Measurements from ENCODE around the gene THOP1. TPM values are rescaled to one million over a fixed set of nuclear protein-coding genes. Genes with fewer than 3 reads are reported as not detected.

Gene THOP1
- total RNA-seq, 4 donors from 2014 or later, result 5.9 to 51.8 (median 25.2) TPM

DNA sequence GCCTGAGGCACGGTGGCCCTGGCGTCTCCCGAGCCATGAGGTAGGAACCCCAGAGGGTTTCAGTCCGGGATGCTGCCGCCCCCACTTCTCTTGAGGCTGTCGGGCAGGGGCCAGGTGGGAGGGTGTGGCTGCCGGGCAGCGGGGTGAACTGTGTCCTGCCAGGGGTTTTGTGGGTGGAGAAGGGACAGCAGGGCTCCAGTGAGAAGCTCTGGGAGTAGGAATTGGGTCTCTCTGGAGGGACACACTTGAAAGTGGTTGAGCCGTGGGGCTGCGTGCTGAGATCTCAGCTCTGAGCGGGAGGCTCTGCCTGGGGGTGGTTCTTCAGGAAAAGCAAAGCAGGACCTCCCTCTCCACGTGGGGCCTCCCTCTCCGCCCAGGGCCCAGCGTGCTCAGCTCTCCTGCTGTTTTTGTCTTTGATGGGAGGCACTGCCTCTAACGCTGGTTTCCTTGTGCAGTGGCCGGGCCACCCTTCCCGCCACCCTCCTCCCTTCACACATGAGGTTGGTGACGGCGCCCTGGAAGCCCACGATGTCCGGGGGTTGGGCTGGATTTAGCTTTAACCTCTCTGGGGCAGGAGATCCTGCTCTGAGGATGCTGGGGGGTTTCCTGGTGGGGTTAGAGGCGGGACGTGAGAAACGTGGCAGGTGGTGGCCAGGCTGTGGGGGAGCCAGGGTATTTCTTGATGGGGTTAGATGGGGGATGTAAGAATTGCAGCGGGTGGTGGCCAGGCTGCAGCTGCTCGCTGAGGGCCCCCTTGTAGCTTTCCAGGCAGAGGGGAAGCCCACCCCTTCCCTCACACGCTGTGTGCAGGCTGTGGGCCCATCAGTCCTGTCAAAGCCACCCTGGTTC, 19.1 kb downstream of the THOP1 start:
- Histone ChIP-seq H3K4me1 (no peaks in the 10 kb centered on the region), H3K9me3 (no peaks in the 10 kb centered on the region), H3K27ac (no peak overlapping the region), H3K4me3 (no peak overlapping the region), H3K27me3 (no peaks in the 10 kb centered on the region), H3K36me3 (no peaks in the 10 kb centered on the region)
- no peak for TF ChIP-seq CTCF (IDR thresholded peaks at IDR 0.05)
- TF ChIP-seq POLR2A (IDR thresholded peaks at IDR 0.05), result no peak
- no peak for DNase-seq
- intact Hi-C loops (cut with DNase I; ENCODE audit: low total_unique reads), result no loop called here

GRCh38 chr19:2805261-2805900, 20.1 kb downstream of the THOP1 start:
- H3K36me3 ChIP-seq, result no peaks in the 10 kb centered on the region
- no peak overlapping the region for H3K4me3 ChIP-seq
- intact Hi-C loops (cut with DNase I; ENCODE audit: low total_unique reads), result no loop called here
- TF ChIP-seq POLR2A (IDR thresholded peaks at IDR 0.05) (no peak), CTCF (IDR thresholded peaks at IDR 0.05) (no peak)
- no peaks in the 10 kb centered on the region for H3K4me1 ChIP-seq
- H3K9me3 ChIP-seq, result no peaks in the 10 kb centered on the region
- H3K27ac ChIP-seq, result no peak overlapping the region
- no peak for DNase-seq
- no peaks in the 10 kb centered on the region for H3K27me3 ChIP-seq

DNA sequence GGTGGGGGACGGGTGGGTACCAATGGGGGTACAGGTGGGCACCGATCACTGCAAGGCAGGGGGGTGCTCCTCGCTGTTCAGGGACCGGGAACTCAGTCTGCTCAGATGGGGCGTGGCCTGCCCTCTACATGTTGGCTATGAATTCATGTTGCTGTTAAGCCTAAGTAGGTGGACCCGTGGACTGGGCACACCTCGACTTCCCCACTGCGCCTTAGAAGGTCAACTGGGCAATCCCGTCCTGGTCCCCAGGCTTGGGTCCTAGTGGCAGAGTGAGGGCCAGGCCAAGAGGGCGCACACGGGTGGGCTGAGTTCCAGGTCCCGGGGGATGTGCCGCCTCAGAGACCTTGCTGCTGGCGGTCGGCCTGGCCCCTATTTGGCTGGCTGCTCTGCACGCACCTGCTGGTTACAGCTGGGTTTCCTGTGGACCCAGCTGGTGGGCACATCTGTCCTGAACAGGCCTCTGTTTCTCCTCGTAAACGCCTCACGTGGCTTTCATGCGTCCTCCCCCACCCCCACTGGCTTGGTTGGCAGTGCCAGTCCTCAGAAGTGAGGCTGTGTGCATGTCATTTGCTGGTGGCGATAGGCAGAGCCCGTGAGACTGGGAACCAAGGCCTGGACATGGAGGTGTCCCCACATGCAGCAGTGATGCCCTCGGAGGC, 20.8 kb downstream of the THOP1 start:
- Histone ChIP-seq H3K36me3 (no peaks in the 10 kb centered on the region), H3K4me1 (no peaks in the 10 kb centered on the region), H3K27me3 (no peaks in the 10 kb centered on the region), H3K27ac (no peak overlapping the region), H3K4me3 (no peak overlapping the region), H3K9me3 (no peaks in the 10 kb centered on the region)
- intact Hi-C loops (cut with DNase I; ENCODE audit: low total_unique reads), result no loop called here
- no peak for DNase-seq
- no peak for TF ChIP-seq POLR2A (IDR thresholded peaks at IDR 0.05)
- TF ChIP-seq CTCF (IDR thresholded peaks at IDR 0.05), result no peak

GRCh38 chr19:2806736-2807378, 21.6 kb downstream of the THOP1 start:
- H3K36me3 ChIP-seq, result no peaks in the 10 kb centered on the region
- no peaks in the 10 kb centered on the region for H3K9me3 ChIP-seq
- no peaks in the 10 kb centered on the region for H3K27me3 ChIP-seq
- no peak for DNase-seq
- intact Hi-C loops (cut with DNase I; ENCODE audit: low total_unique reads), result no loop called here
- H3K4me1 ChIP-seq, result no peaks in the 10 kb centered on the region
- H3K27ac ChIP-seq, result no peak overlapping the region
- TF ChIP-seq CTCF (IDR thresholded peaks at IDR 0.05) (no peak), POLR2A (IDR thresholded peaks at IDR 0.05) (no peak)
- H3K4me3 ChIP-seq, result no peak overlapping the region

Data from uterus (tissue), 4 donors.